Measurements from ENCODE around the gene LYG1.
"Not testable (repeated sequence)": the region's sequence is repeated elsewhere in the genome, so short reads cannot be mapped to it uniquely, and the experiment has no call there.

LYG1 gene

DNA sequence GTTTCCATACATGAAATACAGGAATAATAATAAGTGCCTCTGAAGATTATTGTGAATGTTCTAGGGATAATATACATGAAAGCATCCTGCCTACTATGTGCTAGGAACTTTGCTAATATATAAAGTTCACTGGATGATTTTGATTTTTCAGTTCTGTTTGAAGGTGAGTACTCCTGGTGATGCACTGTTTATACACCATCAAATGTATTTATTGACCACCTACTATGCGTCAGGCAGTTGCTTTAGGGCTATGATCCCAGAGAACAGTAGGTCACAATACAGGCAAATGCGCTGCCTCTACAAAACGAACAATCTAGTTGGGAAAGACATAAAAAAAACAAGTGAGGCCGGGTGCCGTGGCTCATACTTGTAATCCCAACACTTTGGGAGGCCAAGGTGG is 24.4 kb upstream of the LYG1 start:
- DNase-seq = no peak
- peaks cover 7% of the 10 kb centered on the region for H3K36me3 ChIP-seq (ENCODE audit: control insufficient read depth, insufficient read depth, low read length)

DNA sequence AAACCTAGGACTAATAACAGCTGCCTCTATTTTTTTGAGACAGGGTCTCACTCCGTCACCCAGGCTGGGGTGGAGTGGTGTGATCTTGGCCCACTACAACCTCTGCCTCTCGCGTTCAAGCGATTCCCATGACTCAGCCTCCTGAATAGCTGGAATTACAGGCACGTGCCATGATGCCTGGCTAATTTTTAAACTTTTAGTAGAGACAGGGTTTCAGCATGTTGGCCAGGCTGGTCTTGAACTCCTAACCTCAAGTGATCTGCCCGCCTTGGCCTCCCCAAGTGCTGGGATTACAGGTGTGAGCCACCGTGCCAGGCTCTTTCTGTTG is 16.8 kb upstream of the LYG1 start:
- H3K4ac ChIP-seq (ENCODE audit: low read depth, low read length); H3K4me1 ChIP-seq (ENCODE audit: control insufficient read depth, low read depth, low read length); H3K4me3 ChIP-seq (ENCODE audit: low read length); H3K79me2 ChIP-seq (ENCODE audit: control insufficient read depth, insufficient read depth, low read length); H4K5ac ChIP-seq (ENCODE audit: low read length); H3K27me3 ChIP-seq (ENCODE audit: insufficient read depth, low read length, poor library complexity); H4K8ac ChIP-seq (ENCODE audit: low read depth, low read length); H3K27ac ChIP-seq (ENCODE audit: low read depth, low read length); H3K56ac ChIP-seq (ENCODE audit: low read length); H2BK15ac ChIP-seq (replicated peaks; ENCODE audit: low read depth); DNase-seq; H3K9ac ChIP-seq (ENCODE audit: low read length); H2BK5ac ChIP-seq (ENCODE audit: low read length); H3K18ac ChIP-seq (ENCODE audit: low read length); H3K36me3 ChIP-seq (ENCODE audit: control insufficient read depth, insufficient read depth, low read length); H3K79me1 ChIP-seq (ENCODE audit: low read length); H3K23ac ChIP-seq (ENCODE audit: low read length); H2AK5ac ChIP-seq (ENCODE audit: low read length); H3K4me2 ChIP-seq (ENCODE audit: low read length); H2BK120ac ChIP-seq (ENCODE audit: low read depth, low read length): not testable (repeated sequence)
- no CpG with 5 or more reads among the region's 7 CpGs for WGBS (ENCODE audit: extremely low coverage, insufficient coverage, low lambda C conversion rate)

More for the DNA sequence above, 24.4 kb upstream of the LYG1 start:
- Histone ChIP-seq H3K9ac (ENCODE audit: low read length) (no peak overlapping the region), H2BK5ac (ENCODE audit: low read length) (no peak overlapping the region), H3K4me3 (ENCODE audit: low read length) (no peak overlapping the region), H2BK120ac (ENCODE audit: low read depth, low read length) (no peak overlapping the region), H3K79me2 (ENCODE audit: control insufficient read depth, insufficient read depth, low read length) (no peaks in the 10 kb centered on the region), H3K27me3 (ENCODE audit: insufficient read depth, low read length, poor library complexity) (no peaks in the 10 kb centered on the region), H3K56ac (ENCODE audit: low read length) (no peak overlapping the region), H3K4me1 (ENCODE audit: control insufficient read depth, low read depth, low read length) (no peaks in the 10 kb centered on the region), H3K4me2 (ENCODE audit: low read length) (no peak overlapping the region), H3K79me1 (ENCODE audit: low read length) (peaks cover 4% of the 10 kb centered on the region), H4K8ac (ENCODE audit: low read depth, low read length) (no peak overlapping the region), H3K27ac (ENCODE audit: low read depth, low read length) (no peak overlapping the region), H3K23ac (ENCODE audit: low read length) (no peak overlapping the region), H3K4ac (ENCODE audit: low read depth, low read length) (no peak overlapping the region), H4K5ac (ENCODE audit: low read length) (no peak overlapping the region), H3K18ac (ENCODE audit: low read length) (no peak overlapping the region), H2AK5ac (ENCODE audit: low read length) (no peak overlapping the region), H2BK15ac (replicated peaks; ENCODE audit: low read depth) (no peak overlapping the region)
- WGBS (ENCODE audit: extremely low coverage, insufficient coverage, low lambda C conversion rate) = no CpG with 5 or more reads among the region's 5 CpGs

DNA sequence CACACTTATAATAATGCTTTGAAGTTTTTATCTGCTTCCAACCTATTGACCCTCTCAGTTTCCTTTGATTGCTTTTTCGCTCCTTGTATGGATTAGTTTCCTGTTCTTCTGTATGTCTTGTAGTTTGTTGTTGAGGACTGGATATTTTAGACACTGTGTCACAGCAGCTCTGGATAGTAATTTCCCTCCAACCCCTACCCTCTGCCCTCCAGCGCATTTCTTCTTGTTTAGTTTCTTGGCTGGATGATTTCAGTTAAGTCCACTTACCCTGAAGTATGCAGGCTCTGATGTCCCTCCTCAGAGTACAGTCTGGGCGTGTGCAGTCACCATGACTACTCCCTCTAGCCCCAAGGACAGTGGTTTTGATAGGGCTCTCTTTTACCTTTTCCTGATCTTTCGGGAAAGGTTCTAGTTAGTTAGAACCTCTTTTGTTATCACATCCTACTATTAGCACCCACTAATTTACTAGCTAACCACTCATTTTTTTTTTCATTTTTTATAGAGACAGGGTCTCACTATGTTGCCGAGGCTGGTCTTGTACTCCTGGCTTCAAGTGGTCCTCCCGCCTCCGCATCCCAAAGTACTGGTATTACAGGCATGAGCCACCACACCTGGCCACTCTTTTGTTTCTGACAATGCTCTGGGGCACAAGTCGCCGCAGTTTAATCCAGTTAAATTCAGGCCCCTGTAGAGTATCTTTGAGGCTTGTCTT is 16.3 kb upstream of the LYG1 start:
- H3K79me1 ChIP-seq (ENCODE audit: low read length) = no peaks in the 10 kb centered on the region
- H3K56ac ChIP-seq (ENCODE audit: low read length) = no peak overlapping the region
- H2BK15ac ChIP-seq (replicated peaks; ENCODE audit: low read depth) = no peak overlapping the region
- no peak overlapping the region for H4K5ac ChIP-seq (ENCODE audit: low read length)
- no peak overlapping the region for H3K4ac ChIP-seq (ENCODE audit: low read depth, low read length)
- H3K27ac ChIP-seq (ENCODE audit: low read depth, low read length) = no peak overlapping the region
- no peak overlapping the region for H3K23ac ChIP-seq (ENCODE audit: low read length)
- no peak overlapping the region for H4K8ac ChIP-seq (ENCODE audit: low read depth, low read length)
- no peak overlapping the region for H2AK5ac ChIP-seq (ENCODE audit: low read length)
- no peaks in the 10 kb centered on the region for H3K79me2 ChIP-seq (ENCODE audit: control insufficient read depth, insufficient read depth, low read length)
- no peak overlapping the region for H3K18ac ChIP-seq (ENCODE audit: low read length)
- H3K27me3 ChIP-seq (ENCODE audit: insufficient read depth, low read length, poor library complexity) = no peaks in the 10 kb centered on the region
- H3K9ac ChIP-seq (ENCODE audit: low read length) = no peak overlapping the region
- H2BK120ac ChIP-seq (ENCODE audit: low read depth, low read length) = no peak overlapping the region
- DNase-seq = no peak
- H3K36me3 ChIP-seq (ENCODE audit: control insufficient read depth, insufficient read depth, low read length) = peaks cover 4% of the 10 kb centered on the region
- H2BK5ac ChIP-seq (ENCODE audit: low read length) = no peak overlapping the region
- WGBS (ENCODE audit: extremely low coverage, insufficient coverage, low lambda C conversion rate) = no CpG with 5 or more reads among the region's 9 CpGs
- H3K4me1 ChIP-seq (ENCODE audit: control insufficient read depth, low read depth, low read length) = no peaks in the 10 kb centered on the region
- no peak overlapping the region for H3K4me2 ChIP-seq (ENCODE audit: low read length)
- H3K4me3 ChIP-seq (ENCODE audit: low read length) = no peak overlapping the region

DNA sequence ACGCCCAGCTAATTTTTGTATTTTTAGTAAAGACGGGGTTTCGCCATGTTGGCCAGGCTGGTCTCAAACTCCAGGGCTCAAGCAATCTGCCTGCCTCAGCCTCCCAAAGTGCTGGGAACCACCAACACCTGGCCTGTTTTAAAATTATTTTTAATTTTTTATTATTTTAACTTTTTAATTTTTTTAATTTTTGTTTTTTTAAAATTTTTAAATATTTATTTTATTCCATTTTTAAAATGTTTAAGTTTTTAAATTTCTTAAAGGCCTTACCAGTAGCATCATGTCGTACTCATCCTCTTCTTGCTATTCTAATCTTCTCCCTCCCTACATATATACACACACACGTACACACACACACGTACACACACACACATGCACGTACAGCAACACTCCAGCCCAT is 1.4 kb downstream of the LYG1 start:
- Histone ChIP-seq H3K79me1 (ENCODE audit: low read length) (no peaks in the 10 kb centered on the region), H3K36me3 (ENCODE audit: control insufficient read depth, insufficient read depth, low read length) (no peaks in the 10 kb centered on the region), H3K4me2 (ENCODE audit: low read length) (no peak overlapping the region), H3K27me3 (ENCODE audit: insufficient read depth, low read length, poor library complexity) (no peaks in the 10 kb centered on the region), H4K5ac (ENCODE audit: low read length) (no peak overlapping the region), H2AK5ac (ENCODE audit: low read length) (no peak overlapping the region), H3K9ac (ENCODE audit: low read length) (no peak overlapping the region), H3K56ac (ENCODE audit: low read length) (no peak overlapping the region), H3K4me3 (ENCODE audit: low read length) (no peak overlapping the region), H2BK15ac (replicated peaks; ENCODE audit: low read depth) (no peak overlapping the region), H3K79me2 (ENCODE audit: control insufficient read depth, insufficient read depth, low read length) (no peaks in the 10 kb centered on the region), H4K8ac (ENCODE audit: low read depth, low read length) (no peak overlapping the region), H3K4me1 (ENCODE audit: control insufficient read depth, low read depth, low read length) (no peaks in the 10 kb centered on the region), H3K18ac (ENCODE audit: low read length) (no peak overlapping the region), H3K4ac (ENCODE audit: low read depth, low read length) (no peak overlapping the region), H2BK120ac (ENCODE audit: low read depth, low read length) (no peak overlapping the region), H2BK5ac (ENCODE audit: low read length) (no peak overlapping the region), H3K23ac (ENCODE audit: low read length) (no peak overlapping the region), H3K27ac (ENCODE audit: low read depth, low read length) (no peak overlapping the region)
- no peak for DNase-seq
- WGBS (ENCODE audit: extremely low coverage, insufficient coverage, low lambda C conversion rate) = 100% methylated on average over 3 of the region's 7 CpGs

DNA sequence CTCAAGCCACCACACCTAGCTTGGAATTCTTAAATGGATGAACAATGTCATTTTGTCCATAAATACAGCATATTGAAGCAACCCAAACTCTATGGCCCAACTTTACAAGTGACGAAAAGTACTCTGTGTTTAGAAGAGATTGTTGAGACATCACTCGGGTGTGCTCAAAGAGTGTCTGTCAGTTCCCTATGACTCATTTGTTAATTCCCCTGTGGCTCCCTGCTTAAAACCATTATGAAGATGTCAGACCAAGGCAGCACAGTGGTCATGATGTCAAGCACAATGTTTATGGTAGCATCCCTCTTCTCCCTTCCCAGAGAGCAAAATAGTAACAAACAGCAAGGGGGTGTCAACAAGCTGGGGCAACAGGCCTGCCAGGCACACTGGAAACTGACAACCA is 3.0 kb downstream of the LYG1 start:
- Histone ChIP-seq H4K5ac (ENCODE audit: low read length) (no peak overlapping the region), H3K9ac (ENCODE audit: low read length) (no peak overlapping the region), H3K56ac (ENCODE audit: low read length) (no peak overlapping the region), H3K4me1 (ENCODE audit: control insufficient read depth, low read depth, low read length) (no peaks in the 10 kb centered on the region), H3K27ac (ENCODE audit: low read depth, low read length) (no peak overlapping the region), H3K18ac (ENCODE audit: low read length) (no peak overlapping the region), H3K79me2 (ENCODE audit: control insufficient read depth, insufficient read depth, low read length) (no peaks in the 10 kb centered on the region), H3K4me3 (ENCODE audit: low read length) (no peak overlapping the region), H2BK5ac (ENCODE audit: low read length) (no peak overlapping the region), H2AK5ac (ENCODE audit: low read length) (no peak overlapping the region), H3K4me2 (ENCODE audit: low read length) (no peak overlapping the region), H2BK120ac (ENCODE audit: low read depth, low read length) (no peak overlapping the region), H4K8ac (ENCODE audit: low read depth, low read length) (no peak overlapping the region), H3K79me1 (ENCODE audit: low read length) (no peaks in the 10 kb centered on the region), H3K36me3 (ENCODE audit: control insufficient read depth, insufficient read depth, low read length) (no peaks in the 10 kb centered on the region), H3K4ac (ENCODE audit: low read depth, low read length) (no peak overlapping the region), H3K23ac (ENCODE audit: low read length) (no peak overlapping the region), H3K27me3 (ENCODE audit: insufficient read depth, low read length, poor library complexity) (no peaks in the 10 kb centered on the region), H2BK15ac (replicated peaks; ENCODE audit: low read depth) (no peak overlapping the region)
- DNase-seq = no peak
- WGBS (ENCODE audit: extremely low coverage, insufficient coverage, low lambda C conversion rate) = no CpG with 5 or more reads among the region's 2 CpGs

DNA sequence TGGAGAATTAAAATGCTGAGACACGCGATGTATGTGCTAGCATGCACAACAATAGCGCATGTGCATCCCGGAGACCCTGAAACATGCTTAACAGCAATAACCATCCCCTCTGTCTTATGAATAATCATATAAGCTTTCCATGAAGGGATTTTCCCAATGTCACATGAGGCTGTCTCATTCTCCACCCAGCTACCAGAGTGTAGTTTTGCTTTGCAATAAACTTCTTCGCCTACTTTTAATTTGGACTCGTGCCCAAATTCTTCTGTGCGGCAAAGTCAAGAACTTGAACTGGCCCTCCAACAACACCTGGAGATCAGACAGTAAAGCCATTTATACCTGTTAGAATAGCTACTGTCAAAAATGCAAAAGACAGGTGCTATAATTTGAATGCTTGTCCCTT is 15.5 kb downstream of the LYG1 start:
- Histone ChIP-seq H4K8ac (ENCODE audit: low read depth, low read length) (no peak overlapping the region), H3K27me3 (ENCODE audit: insufficient read depth, low read length, poor library complexity) (no peaks in the 10 kb centered on the region)
- WGBS (ENCODE audit: extremely low coverage, insufficient coverage, low lambda C conversion rate) = no CpG with 5 or more reads among the region's 7 CpGs

More for the DNA sequence above, 15.5 kb downstream of the LYG1 start:
- Histone ChIP-seq H3K27ac (ENCODE audit: low read depth, low read length) (no peak overlapping the region), H3K56ac (ENCODE audit: low read length) (no peak overlapping the region), H3K4me1 (ENCODE audit: control insufficient read depth, low read depth, low read length) (no peaks in the 10 kb centered on the region), H3K79me1 (ENCODE audit: low read length) (no peaks in the 10 kb centered on the region), H2BK15ac (replicated peaks; ENCODE audit: low read depth) (no peak overlapping the region), H2AK5ac (ENCODE audit: low read length) (no peak overlapping the region), H3K4me2 (ENCODE audit: low read length) (no peak overlapping the region), H3K18ac (ENCODE audit: low read length) (no peak overlapping the region), H3K79me2 (ENCODE audit: control insufficient read depth, insufficient read depth, low read length) (no peaks in the 10 kb centered on the region), H4K5ac (ENCODE audit: low read length) (no peak overlapping the region), H2BK5ac (ENCODE audit: low read length) (no peak overlapping the region), H3K36me3 (ENCODE audit: control insufficient read depth, insufficient read depth, low read length) (no peaks in the 10 kb centered on the region), H2BK120ac (ENCODE audit: low read depth, low read length) (no peak overlapping the region), H3K4me3 (ENCODE audit: low read length) (no peak overlapping the region), H3K4ac (ENCODE audit: low read depth, low read length) (no peak overlapping the region), H3K23ac (ENCODE audit: low read length) (no peak overlapping the region), H3K9ac (ENCODE audit: low read length) (no peak overlapping the region)
- DNase-seq = no peak

Measured in mesendoderm (in vitro differentiated cells).